ENCODE results near the gene PTGDR. TPM values are rescaled to one million over a fixed set of nuclear protein-coding genes. Genes with fewer than 3 reads are reported as not detected.

PTGDR gene
- total and polyA plus RNA-seq, 8 donors, result 0.04 to 0.29 (median 0.18) TPM; not detected in 1

DNA sequence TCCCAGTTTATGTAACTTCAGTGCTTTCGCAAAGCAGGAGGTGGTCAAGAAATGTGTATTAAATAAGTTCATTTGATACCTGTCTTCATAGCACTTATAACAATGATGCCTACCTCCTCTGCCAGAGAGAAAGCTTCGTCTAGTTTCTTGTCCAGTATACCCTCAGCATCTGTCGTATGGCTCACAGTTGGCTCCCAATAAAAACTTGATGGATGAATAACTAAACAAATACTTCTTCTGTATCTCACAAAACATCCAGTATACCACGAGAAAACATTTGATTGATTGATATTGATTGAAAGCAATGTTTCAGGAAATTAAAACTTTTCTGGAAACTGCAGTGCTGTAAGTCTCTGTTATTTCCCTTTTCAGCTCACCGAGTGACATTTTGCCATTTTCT is 26.9 kb upstream of the PTGDR start:
- Histone ChIP-seq H3K27me3 (no peaks in the 10 kb centered on the region), H3K4me1 (no peaks in the 10 kb centered on the region), H3K27ac (no peak overlapping the region), H3K4me3 (no peak overlapping the region), H3K9me3 (no peaks in the 10 kb centered on the region), H3K36me3 (no peaks in the 10 kb centered on the region)
- ATAC-seq (no peak), FAIRE-seq (no peak), DNase-seq (no peak)
- WGBS, 2 donors, result 25 to 28% methylated on average over 5 of the region's 5 CpGs
- intact Hi-C loops (cut with DNase I), result no loop called here
- TF ChIP-seq, protein P1, sequence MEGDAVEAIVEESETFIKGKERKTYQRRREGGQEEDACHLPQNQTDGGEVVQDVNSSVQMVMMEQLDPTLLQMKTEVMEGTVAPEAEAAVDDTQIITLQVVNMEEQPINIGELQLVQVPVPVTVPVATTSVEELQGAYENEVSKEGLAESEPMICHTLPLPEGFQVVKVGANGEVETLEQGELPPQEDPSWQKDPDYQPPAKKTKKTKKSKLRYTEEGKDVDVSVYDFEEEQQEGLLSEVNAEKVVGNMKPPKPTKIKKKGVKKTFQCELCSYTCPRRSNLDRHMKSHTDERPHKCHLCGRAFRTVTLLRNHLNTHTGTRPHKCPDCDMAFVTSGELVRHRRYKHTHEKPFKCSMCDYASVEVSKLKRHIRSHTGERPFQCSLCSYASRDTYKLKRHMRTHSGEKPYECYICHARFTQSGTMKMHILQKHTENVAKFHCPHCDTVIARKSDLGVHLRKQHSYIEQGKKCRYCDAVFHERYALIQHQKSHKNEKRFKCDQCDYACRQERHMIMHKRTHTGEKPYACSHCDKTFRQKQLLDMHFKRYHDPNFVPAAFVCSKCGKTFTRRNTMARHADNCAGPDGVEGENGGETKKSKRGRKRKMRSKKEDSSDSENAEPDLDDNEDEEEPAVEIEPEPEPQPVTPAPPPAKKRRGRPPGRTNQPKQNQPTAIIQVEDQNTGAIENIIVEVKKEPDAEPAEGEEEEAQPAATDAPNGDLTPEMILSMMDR (IDR thresholded peaks at IDR 0.05), result no peak

GRCh38 chr14:52241087-52241793 is 26.3 kb upstream of the PTGDR start:
- TF ChIP-seq, protein P1 (IDR thresholded peaks at IDR 0.05), result no peak
- no peaks in the 10 kb centered on the region for H3K9me3 ChIP-seq
- 34 to 38% methylated on average over 5 of the region's 5 CpGs for WGBS, 2 donors
- no peak for DNase-seq
- no peaks in the 10 kb centered on the region for H3K27me3 ChIP-seq
- no peak for ATAC-seq
- no peak for FAIRE-seq
- H3K4me3 ChIP-seq, result no peak overlapping the region
- H3K27ac ChIP-seq, result no peak overlapping the region
- no peaks in the 10 kb centered on the region for H3K36me3 ChIP-seq
- intact Hi-C loops (cut with DNase I), result no loop called here
- H3K4me1 ChIP-seq, result no peaks in the 10 kb centered on the region

GRCh38 chr14:52244328-52244727 is 23.2 kb upstream of the PTGDR start:
- H3K27ac ChIP-seq, result no peak overlapping the region
- H3K27me3 ChIP-seq, result no peaks in the 10 kb centered on the region
- intact Hi-C loops (cut with DNase I), result no loop called here
- FAIRE-seq (no peak), DNase-seq (no peak), ATAC-seq (no peak)
- TF ChIP-seq, protein P1 (IDR thresholded peaks at IDR 0.05), result no peak
- no peaks in the 10 kb centered on the region for H3K36me3 ChIP-seq
- no peak overlapping the region for H3K4me3 ChIP-seq
- WGBS, 2 donors, result 49 to 65% methylated on average over 2 of the region's 2 CpGs
- no peaks in the 10 kb centered on the region for H3K9me3 ChIP-seq
- no peaks in the 10 kb centered on the region for H3K4me1 ChIP-seq

- FAIRE-seq (no peak), DNase-seq (no peak), ATAC-seq (no peak)
- no peaks in the 10 kb centered on the region for H3K9me3 ChIP-seq
- H3K4me1 ChIP-seq, result no peaks in the 10 kb centered on the region
- H3K36me3 ChIP-seq, result no peaks in the 10 kb centered on the region
- intact Hi-C loops (cut with DNase I), result no loop called here
- no peak overlapping the region for H3K27ac ChIP-seq
- TF ChIP-seq, protein P1 (IDR thresholded peaks at IDR 0.05), result no peak
- H3K27me3 ChIP-seq, result no peaks in the 10 kb centered on the region
- 64 to 72% methylated on average over 3 of the region's 3 CpGs for WGBS, 2 donors
- H3K4me3 ChIP-seq, result no peak overlapping the region
Measured at GRCh38 chr14:52244997-52245396, 22.5 kb upstream of the PTGDR start.

DNA sequence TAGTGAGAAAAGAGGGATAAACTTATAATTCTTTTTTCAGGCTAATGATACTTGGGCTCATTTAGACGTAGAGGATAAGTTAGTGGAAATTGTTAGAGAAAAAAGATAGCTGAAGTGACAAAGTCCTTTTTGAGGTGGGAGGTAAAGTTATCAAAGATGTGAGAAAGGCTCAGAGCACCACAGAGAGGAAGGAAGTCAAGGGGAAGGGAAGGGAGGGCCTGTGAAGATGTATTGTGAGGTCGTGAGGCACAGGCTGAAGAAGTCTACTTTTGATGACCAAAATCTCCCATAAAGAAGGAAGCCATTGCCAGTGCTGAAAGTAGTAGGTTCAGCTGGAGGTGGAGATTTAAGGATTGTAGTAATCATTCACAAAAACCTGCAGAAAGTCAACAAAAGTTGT is 19.4 kb upstream of the PTGDR start:
- FAIRE-seq, result no peak
- intact Hi-C loops (cut with DNase I), result no loop called here
- no peaks in the 10 kb centered on the region for H3K4me1 ChIP-seq

More for the DNA sequence above, 19.4 kb upstream of the PTGDR start:
- Histone ChIP-seq H3K27me3 (no peaks in the 10 kb centered on the region), H3K4me3 (no peak overlapping the region), H3K36me3 (no peaks in the 10 kb centered on the region), H3K9me3 (no peaks in the 10 kb centered on the region), H3K27ac (no peak overlapping the region)
- TF ChIP-seq, protein P1 (IDR thresholded peaks at IDR 0.05), result no peak
- ATAC-seq (no peak), DNase-seq (no peak)
- WGBS, 2 donors, result 54 to 58% methylated on average over 2 of the region's 2 CpGs

All from pancreas (tissue), 10 donors.